Measurements from ENCODE around the gene TPPP.

The TPPP gene

DNA sequence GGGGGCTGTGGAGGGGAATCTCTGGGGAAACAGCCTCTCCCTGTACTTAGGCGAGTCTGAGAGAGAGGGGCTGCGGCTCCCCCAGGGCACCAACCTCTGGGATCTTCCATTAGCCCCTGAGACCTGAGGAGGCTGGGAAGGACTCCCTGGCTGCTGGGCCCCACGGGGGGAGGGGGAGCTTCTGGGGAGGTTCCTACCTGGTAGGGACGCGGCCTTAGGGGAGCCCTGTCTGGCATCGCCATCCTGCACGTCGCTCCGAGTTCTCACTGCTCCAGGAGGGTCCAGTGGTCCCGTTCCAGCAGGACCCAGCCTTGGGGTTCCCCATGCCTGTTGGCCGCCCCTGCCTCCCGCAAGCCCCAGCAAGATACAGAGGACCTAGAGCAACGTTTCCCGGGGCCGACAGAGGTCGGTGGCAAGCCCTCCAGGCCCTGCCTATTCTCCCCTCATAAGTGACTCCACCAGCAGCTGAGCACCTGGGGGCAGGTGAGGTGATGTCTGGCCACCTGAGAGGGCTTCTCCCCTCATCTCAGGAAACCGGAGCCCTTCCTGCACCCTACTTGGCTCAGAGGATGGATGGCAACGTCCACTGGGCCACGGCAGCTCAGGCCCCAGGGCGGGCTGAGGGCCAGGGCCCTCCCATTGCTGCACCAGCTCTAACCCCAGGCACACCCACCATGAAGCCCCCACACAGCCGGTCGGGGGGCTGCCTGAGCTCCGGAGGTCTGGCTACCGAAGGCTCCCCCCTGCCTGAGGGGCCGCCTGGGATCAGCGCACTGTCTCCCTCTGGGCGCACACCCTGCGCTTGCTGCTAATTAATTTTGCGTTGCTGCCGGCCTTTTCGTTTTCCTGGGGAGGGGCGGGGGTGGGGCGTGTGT is 22.5 kb downstream of the TPPP start:
- ChIA-PET CTCF (interaction anchor here (0.7 to 1.6 kb wide), 7 partner anchors 14 to 235 kb away, joined by 3 to 6 read pairs (median 3); no protein-coding TSS in a partner anchor), POLR2A (no interaction called here)
- TF ChIP-seq CTBP1 (IDR thresholded peaks at IDR 0.05; ENCODE audit: borderline replicate concordance) = no peak
- no peak for TF ChIP-seq FOXA1 (IDR thresholded peaks at IDR 0.05)
- TF ChIP-seq FOXK2 (IDR thresholded peaks at IDR 0.05) = no peak
- TF ChIP-seq SUZ12 (IDR thresholded peaks at IDR 0.05) = no peak
- TF ChIP-seq L3MBTL2 (conservative IDR thresholded peaks at IDR 0.05) = no peak
- TF ChIP-seq NFRKB (IDR thresholded peaks at IDR 0.05) = no peak
- TF ChIP-seq HDGF (IDR thresholded peaks at IDR 0.05; ENCODE audit: borderline replicate concordance) = no peak
- TF ChIP-seq SP1 (IDR thresholded peaks at IDR 0.05) = no peak
- TF ChIP-seq ARNT (IDR thresholded peaks at IDR 0.05) = no peak
- DNase-seq (ENCODE audit: extremely low spot score) = no peak

DNA sequence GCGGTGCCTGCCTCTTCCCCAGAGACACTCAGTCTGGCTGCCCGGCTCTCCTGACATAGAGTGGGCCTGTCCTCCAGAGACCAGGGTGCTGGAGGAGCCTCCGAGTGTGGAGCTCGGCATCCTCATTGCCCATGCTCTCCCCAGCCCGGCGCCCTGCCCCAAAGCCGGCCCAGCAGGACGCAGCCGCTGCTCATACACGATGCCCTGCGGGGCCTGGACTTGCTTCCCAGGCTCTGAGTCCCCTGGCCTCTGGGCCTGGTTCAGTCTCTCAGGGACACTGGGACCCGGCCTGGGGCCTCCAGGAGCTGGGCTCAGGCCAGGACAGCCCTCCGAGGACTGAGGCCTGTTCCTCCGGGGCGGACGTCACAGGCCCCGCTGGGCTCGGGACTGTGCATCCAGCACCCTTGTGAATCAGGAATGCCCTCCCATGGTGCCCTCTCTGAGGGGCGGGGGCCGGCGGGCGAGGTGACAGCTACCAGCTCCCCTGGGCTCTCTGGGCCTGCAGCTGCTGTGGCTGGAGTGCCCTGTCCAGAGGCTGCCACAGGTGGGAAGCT is 23.2 kb downstream of the TPPP start:
- POLR2A ChIA-PET = no interaction called here
- TF ChIP-seq L3MBTL2 (conservative IDR thresholded peaks at IDR 0.05) (no peak), SUZ12 (IDR thresholded peaks at IDR 0.05) (no peak), LEF1 (IDR thresholded peaks at IDR 0.05; ENCODE audit: borderline replicate concordance) (no peak), ELF4 (IDR thresholded peaks at IDR 0.05) (no peak), NFRKB (IDR thresholded peaks at IDR 0.05) (no peak), BHLHE40 (IDR thresholded peaks at IDR 0.05; ENCODE audit: borderline replicate concordance) (no peak), ARNT (IDR thresholded peaks at IDR 0.05) (no peak), TARDBP (IDR thresholded peaks at IDR 0.05) (no peak), HDGF (IDR thresholded peaks at IDR 0.05; ENCODE audit: borderline replicate concordance) (no peak), FOXA1 (IDR thresholded peaks at IDR 0.05) (no peak)
- TF ChIP-seq, protein P1, sequence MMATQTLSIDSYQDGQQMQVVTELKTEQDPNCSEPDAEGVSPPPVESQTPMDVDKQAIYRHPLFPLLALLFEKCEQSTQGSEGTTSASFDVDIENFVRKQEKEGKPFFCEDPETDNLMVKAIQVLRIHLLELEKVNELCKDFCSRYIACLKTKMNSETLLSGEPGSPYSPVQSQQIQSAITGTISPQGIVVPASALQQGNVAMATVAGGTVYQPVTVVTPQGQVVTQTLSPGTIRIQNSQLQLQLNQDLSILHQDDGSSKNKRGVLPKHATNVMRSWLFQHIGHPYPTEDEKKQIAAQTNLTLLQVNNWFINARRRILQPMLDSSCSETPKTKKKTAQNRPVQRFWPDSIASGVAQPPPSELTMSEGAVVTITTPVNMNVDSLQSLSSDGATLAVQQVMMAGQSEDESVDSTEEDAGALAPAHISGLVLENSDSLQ (IDR thresholded peaks at IDR 0.05) = no peak

DNA sequence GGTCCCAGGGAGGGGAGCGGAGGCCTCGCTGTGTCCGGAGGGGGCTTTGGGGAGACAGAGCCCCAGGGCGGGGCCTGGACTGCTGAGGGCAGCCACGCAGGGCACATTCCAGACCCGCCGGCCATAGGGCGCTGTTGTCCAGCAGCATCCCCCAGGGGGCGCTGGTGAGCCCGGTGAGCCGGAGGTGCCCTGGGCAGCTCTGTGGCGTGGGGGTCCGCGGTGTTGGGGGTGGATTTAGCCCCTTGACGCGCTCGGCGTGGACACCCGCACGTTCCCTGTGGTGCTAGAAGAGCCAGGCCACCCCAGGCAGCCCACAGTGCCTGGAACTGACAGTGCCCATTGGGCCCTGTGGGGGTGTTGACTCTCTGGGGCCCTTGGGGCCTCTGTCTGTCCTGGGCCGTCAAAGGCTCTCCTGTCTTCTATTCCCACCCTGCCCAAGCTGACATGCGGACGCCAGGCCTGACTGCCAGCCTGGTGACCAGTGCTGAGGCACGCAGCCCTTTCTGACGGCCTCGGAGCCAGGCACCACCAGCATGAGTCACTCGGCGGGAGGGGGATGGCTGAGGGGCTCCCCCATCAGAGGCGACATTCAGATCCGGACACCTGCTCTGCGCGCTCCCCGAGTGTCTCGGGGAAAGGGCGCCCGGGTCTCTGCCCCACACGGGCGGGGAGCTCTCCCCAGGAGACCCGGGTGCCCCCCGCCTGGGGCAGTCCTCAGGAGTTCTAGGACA is 23.9 kb downstream of the TPPP start:
- TF ChIP-seq FOXK2 (IDR thresholded peaks at IDR 0.05) (no peak), CTBP1 (IDR thresholded peaks at IDR 0.05; ENCODE audit: borderline replicate concordance) (no peak), SP1 (IDR thresholded peaks at IDR 0.05) (no peak), L3MBTL2 (conservative IDR thresholded peaks at IDR 0.05) (no peak), LEF1 (IDR thresholded peaks at IDR 0.05; ENCODE audit: borderline replicate concordance) (no peak), HDGF (IDR thresholded peaks at IDR 0.05; ENCODE audit: borderline replicate concordance) (no peak), ELF4 (IDR thresholded peaks at IDR 0.05) (no peak), BHLHE40 (IDR thresholded peaks at IDR 0.05; ENCODE audit: borderline replicate concordance) (no peak), FOXM1 (IDR thresholded peaks at IDR 0.05; ENCODE audit: borderline replicate concordance) (no peak), NFRKB (IDR thresholded peaks at IDR 0.05) (no peak), ARNT (IDR thresholded peaks at IDR 0.05) (no peak), ZNF384 (IDR thresholded peaks at IDR 0.05) (no peak), FOXA1 (IDR thresholded peaks at IDR 0.05) (no peak)
- TF ChIP-seq, protein P1 (IDR thresholded peaks at IDR 0.05) = no peak

More for the DNA sequence above, 23.2 kb downstream of the TPPP start:
- CTCF ChIA-PET = interaction anchor here (0.9 to 1.6 kb wide), 5 partner anchors 13 to 233 kb away, joined by 3 to 6 read pairs (median 3); no protein-coding TSS in a partner anchor
- DNase-seq (ENCODE audit: extremely low spot score) = no peak

DNA sequence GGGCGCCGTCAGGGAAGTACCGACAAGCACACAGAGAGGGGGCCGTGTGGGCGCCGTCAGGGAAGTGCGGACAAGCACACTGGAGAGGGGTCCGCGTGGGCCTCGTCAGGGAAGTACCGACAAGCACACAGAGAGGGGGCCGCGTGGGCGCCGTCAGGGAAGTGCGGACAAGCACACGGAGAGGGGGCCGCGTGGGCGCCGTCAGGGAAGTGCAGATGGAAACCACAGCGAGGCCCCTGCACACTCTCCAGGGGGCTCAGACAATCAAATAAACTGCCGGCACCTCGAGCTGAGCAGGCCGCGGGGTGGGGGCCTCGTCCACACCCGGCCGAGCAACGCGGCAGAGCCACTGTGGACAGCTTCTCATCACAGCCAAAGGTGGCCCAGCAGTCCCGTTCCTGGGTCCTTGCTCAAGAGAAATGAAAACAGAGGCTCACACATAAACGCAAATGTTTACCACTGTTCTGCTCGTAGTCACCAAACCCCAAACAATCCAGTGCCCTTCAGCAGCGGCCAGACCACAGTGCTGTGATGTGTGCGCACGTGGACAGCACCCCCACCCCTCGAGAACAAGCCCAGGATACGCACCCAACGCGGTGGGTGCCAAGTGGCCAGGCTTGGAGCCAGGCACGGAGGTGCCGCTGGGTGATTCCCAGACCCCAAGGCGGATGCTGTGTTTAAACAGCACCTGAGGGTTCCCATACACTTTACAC is 24.7 kb downstream of the TPPP start:
- ChIA-PET POLR2A (no interaction called here), CTCF (interaction anchor here (0.5 kb wide), 1 partner anchor 235 kb away, joined by 3 read pairs; no protein-coding TSS in a partner anchor)
- TF ChIP-seq NFRKB (IDR thresholded peaks at IDR 0.05) = no peak
- no peak for TF ChIP-seq SP1 (IDR thresholded peaks at IDR 0.05)
- no peak for TF ChIP-seq LEF1 (IDR thresholded peaks at IDR 0.05; ENCODE audit: borderline replicate concordance)
- TF ChIP-seq ARNT (IDR thresholded peaks at IDR 0.05) = no peak
- no peak for TF ChIP-seq L3MBTL2 (conservative IDR thresholded peaks at IDR 0.05)
- no peak for TF ChIP-seq TARDBP (IDR thresholded peaks at IDR 0.05)
- TF ChIP-seq, protein P1 (IDR thresholded peaks at IDR 0.05) = no peak
- TF ChIP-seq FOXK2 (IDR thresholded peaks at IDR 0.05) = no peak
- no peak for TF ChIP-seq ZNF384 (IDR thresholded peaks at IDR 0.05)
- no peak for TF ChIP-seq BHLHE40 (IDR thresholded peaks at IDR 0.05; ENCODE audit: borderline replicate concordance)
- no peak for TF ChIP-seq HDGF (IDR thresholded peaks at IDR 0.05; ENCODE audit: borderline replicate concordance)
- no peak for TF ChIP-seq ELF4 (IDR thresholded peaks at IDR 0.05)
- TF ChIP-seq FOXA1 (IDR thresholded peaks at IDR 0.05) = no peak
- no peak for DNase-seq (ENCODE audit: extremely low spot score)

More for the DNA sequence above, 23.9 kb downstream of the TPPP start:
- DNase-seq (ENCODE audit: extremely low spot score) = peak; percentile 74
- POLR2A ChIA-PET = no interaction called here
- CTCF ChIA-PET = interaction anchor here (0.5 to 1.6 kb wide), 5 partner anchors 13 to 234 kb away, joined by 3 to 6 read pairs (median 3); no protein-coding TSS in a partner anchor

All from HEK293T (cell line).